Keratinocyte (primary cell): ENCODE data around the gene CDC14A.

Experiments
- EZH2 ChIP-seq: IDR thresholded peaks from one replicate; pipeline ENCODE4 v1.6.1; 2012; ENCODE audit warnings: inconsistent platforms, mild to moderate bottlenecking, low read length, moderate library complexity
- TF ChIP-seq, protein P1 (sequence below), 3 experiments: IDR thresholded peaks in 1 of 3; conservative IDR thresholded peaks in 1 of 3; optimal IDR thresholded peaks in 1 of 3; 2 replicates in 2 of 3; 3 replicates in 1 of 3; pipeline versions ENCODE3 to v1.5.1; 2011; ENCODE audit warnings: low read length in 3 of 3, mild to moderate bottlenecking in 3 of 3, moderate library complexity in 2 of 3, control low read depth in 1 of 3, inconsistent platforms in 1 of 3; ENCODE audit not compliant: insufficient read depth in 2 of 3; ENCODE audit errors: extremely low read depth in 1 of 3

DNA sequence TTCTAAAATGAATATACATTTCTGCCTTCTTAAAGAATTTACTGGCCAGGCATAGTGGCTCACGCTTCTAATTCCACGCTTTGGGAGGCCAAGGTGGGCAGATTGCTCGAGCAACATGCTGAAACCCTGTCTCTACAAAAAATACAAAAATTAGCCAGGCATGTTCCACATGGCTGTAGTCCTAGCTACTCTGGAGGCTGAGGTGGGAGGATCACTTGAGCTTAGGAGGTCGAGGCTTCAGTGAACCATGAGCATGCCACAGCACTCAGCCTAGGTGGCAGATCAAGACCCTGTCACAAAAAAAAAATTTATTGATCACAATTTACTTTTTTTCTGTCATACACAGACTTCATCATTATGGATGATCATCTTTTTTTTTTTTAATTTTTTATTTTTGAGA lies 11.5 kb downstream of the CDC14A start:
- TF ChIP-seq, protein P1, sequence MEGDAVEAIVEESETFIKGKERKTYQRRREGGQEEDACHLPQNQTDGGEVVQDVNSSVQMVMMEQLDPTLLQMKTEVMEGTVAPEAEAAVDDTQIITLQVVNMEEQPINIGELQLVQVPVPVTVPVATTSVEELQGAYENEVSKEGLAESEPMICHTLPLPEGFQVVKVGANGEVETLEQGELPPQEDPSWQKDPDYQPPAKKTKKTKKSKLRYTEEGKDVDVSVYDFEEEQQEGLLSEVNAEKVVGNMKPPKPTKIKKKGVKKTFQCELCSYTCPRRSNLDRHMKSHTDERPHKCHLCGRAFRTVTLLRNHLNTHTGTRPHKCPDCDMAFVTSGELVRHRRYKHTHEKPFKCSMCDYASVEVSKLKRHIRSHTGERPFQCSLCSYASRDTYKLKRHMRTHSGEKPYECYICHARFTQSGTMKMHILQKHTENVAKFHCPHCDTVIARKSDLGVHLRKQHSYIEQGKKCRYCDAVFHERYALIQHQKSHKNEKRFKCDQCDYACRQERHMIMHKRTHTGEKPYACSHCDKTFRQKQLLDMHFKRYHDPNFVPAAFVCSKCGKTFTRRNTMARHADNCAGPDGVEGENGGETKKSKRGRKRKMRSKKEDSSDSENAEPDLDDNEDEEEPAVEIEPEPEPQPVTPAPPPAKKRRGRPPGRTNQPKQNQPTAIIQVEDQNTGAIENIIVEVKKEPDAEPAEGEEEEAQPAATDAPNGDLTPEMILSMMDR (optimal IDR thresholded peaks at IDR 0.05 in 1 of 3, IDR thresholded peaks at IDR 0.05 in 1 of 3, conservative IDR thresholded peaks at IDR 0.05 in 1 of 3; ENCODE audit: extremely low read depth in 1 of 3, insufficient read depth in 2 of 3, low read length in 3 of 3), result no peak
- no peak for TF ChIP-seq EZH2
